ENCODE results near the gene ABTB2. TPM values are rescaled to one million over a fixed set of nuclear protein-coding genes. Genes with fewer than 3 reads are reported as not detected.

ABTB2 gene
- total and polyA plus RNA-seq, 2 experiments from 2014 or later, result 2.6 to 12.1 TPM

DNA sequence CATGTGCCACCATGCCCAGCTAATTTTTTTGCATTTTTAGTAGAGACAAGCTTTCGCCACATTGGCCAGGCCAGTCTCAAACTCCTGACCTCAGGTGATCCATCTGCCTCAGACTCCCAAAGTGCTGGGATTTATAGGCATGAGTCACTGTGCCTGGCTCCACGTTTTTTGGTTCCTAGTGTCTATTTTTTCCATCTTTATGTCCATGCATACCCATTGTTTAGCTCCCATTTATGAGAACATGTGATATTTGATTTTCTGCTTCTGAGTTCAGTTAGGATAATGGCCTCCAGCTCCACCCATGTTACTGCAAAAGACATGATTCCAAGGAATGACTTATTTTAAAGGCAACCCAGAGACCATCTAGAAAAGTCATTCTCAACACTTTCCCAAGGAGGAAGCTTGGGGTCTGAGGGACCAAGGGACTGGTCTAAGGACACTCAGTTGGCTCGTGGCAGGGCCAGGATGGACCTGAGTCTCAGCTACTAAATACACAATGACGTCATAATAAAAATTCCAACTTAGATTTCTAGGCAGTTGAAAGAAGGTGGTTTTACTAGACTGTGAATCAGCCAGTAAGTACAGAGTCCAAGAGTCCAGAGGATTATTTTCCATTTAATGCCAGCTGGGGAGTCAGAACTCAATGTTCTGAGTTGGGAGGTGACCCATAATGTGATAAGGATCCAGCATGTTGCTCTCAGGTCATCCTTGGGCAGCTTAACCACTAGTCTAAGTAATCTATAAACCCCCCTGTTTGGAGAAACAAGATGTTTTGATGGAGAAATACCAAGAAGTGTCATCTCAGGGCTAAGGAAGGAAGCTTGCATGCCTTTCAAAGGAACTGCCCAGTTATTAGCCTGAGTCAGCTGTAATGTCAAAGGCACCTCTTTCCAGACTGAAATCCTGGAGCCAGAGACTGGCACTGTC is 39.4 kb downstream of the ABTB2 start:
- no peak overlapping the region for H3K4me3 Mint-ChIP-seq
- Histone ChIP-seq H3K4me1 (ENCODE audit: insufficient read depth) (no peaks in the 10 kb centered on the region), H4K20me1 (replicated peaks; ENCODE audit: insufficient read depth) (no peaks in the 10 kb centered on the region), H3K27me3 (ENCODE audit: insufficient read depth) (no peaks in the 10 kb centered on the region), H3K4me3 (no peak overlapping the region), H3F3A (replicated peaks; ENCODE audit: low read depth) (no peaks in the 10 kb centered on the region), H3K79me2 (replicated peaks; ENCODE audit: insufficient read depth) (0 out of 2 replicates have a peak, but pooled peaks cover 4% of the 10 kb centered on the region), H3K4me2 (no peak overlapping the region), H3K27ac (ENCODE audit: low read depth) (0 out of 2 replicates have a peak overlapping the region, but pooled peaks have one; percentile 9), H3K36me3 (ENCODE audit: insufficient read depth) (no peaks in the 10 kb centered on the region), H2AFZ (no peak overlapping the region), H3K9me2 (ENCODE audit: insufficient read depth) (no peaks in the 10 kb centered on the region)
- DNase-seq (ENCODE audit: low spot score) (no peak), ATAC-seq (no peak)
- no peak overlapping the region for H3K27ac Mint-ChIP-seq
- TF ChIP-seq ZNF331 (CRISPR knock-in tag; IDR thresholded peaks at IDR 0.05; ENCODE audit: low read depth) (no peak), STAT1 (IDR thresholded peaks at IDR 0.05; ENCODE audit: unreplicated experiment) (no peak), ZNF462 (CRISPR knock-in tag; IDR thresholded peaks at IDR 0.05) (no peak), ZNF114 (CRISPR knock-in tag; IDR thresholded peaks at IDR 0.05) (no peak), EZH2phosphoT487 (IDR thresholded peaks at IDR 0.05; ENCODE audit: unreplicated experiment) (no peak), NANOG (IDR thresholded peaks at IDR 0.05; ENCODE audit: borderline replicate concordance) (no peak), JUNB (IDR thresholded peaks at IDR 0.05; ENCODE audit: unreplicated experiment) (no peak), POLR2AphosphoS5 (IDR thresholded peaks at IDR 0.05; ENCODE audit: low read depth) (no peak), CREB1 (CRISPR knock-in tag; IDR thresholded peaks at IDR 0.05; ENCODE audit: low read depth) (no peak), EZH2 (IDR thresholded peaks at IDR 0.05; ENCODE audit: low read depth, unreplicated experiment) (no peak)
- TF ChIP-seq, protein P1, sequence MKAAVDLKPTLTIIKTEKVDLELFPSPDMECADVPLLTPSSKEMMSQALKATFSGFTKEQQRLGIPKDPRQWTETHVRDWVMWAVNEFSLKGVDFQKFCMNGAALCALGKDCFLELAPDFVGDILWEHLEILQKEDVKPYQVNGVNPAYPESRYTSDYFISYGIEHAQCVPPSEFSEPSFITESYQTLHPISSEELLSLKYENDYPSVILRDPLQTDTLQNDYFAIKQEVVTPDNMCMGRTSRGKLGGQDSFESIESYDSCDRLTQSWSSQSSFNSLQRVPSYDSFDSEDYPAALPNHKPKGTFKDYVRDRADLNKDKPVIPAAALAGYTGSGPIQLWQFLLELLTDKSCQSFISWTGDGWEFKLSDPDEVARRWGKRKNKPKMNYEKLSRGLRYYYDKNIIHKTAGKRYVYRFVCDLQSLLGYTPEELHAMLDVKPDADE (IDR thresholded peaks at IDR 0.05), result no peak
- TF ChIP-seq, protein P2, sequence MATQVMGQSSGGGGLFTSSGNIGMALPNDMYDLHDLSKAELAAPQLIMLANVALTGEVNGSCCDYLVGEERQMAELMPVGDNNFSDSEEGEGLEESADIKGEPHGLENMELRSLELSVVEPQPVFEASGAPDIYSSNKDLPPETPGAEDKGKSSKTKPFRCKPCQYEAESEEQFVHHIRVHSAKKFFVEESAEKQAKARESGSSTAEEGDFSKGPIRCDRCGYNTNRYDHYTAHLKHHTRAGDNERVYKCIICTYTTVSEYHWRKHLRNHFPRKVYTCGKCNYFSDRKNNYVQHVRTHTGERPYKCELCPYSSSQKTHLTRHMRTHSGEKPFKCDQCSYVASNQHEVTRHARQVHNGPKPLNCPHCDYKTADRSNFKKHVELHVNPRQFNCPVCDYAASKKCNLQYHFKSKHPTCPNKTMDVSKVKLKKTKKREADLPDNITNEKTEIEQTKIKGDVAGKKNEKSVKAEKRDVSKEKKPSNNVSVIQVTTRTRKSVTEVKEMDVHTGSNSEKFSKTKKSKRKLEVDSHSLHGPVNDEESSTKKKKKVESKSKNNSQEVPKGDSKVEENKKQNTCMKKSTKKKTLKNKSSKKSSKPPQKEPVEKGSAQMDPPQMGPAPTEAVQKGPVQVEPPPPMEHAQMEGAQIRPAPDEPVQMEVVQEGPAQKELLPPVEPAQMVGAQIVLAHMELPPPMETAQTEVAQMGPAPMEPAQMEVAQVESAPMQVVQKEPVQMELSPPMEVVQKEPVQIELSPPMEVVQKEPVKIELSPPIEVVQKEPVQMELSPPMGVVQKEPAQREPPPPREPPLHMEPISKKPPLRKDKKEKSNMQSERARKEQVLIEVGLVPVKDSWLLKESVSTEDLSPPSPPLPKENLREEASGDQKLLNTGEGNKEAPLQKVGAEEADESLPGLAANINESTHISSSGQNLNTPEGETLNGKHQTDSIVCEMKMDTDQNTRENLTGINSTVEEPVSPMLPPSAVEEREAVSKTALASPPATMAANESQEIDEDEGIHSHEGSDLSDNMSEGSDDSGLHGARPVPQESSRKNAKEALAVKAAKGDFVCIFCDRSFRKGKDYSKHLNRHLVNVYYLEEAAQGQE (IDR thresholded peaks at IDR 0.05; ENCODE audit: unreplicated experiment), result no peak
- TF ChIP-seq, protein P3, sequence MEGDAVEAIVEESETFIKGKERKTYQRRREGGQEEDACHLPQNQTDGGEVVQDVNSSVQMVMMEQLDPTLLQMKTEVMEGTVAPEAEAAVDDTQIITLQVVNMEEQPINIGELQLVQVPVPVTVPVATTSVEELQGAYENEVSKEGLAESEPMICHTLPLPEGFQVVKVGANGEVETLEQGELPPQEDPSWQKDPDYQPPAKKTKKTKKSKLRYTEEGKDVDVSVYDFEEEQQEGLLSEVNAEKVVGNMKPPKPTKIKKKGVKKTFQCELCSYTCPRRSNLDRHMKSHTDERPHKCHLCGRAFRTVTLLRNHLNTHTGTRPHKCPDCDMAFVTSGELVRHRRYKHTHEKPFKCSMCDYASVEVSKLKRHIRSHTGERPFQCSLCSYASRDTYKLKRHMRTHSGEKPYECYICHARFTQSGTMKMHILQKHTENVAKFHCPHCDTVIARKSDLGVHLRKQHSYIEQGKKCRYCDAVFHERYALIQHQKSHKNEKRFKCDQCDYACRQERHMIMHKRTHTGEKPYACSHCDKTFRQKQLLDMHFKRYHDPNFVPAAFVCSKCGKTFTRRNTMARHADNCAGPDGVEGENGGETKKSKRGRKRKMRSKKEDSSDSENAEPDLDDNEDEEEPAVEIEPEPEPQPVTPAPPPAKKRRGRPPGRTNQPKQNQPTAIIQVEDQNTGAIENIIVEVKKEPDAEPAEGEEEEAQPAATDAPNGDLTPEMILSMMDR (conservative IDR thresholded peaks at IDR 0.05; ENCODE audit: low read depth in 2 of 2), result no peak
- H3K27me3 Mint-ChIP-seq (ENCODE audit: insufficient read depth, low read depth, poor library complexity), result peaks cover 6% of the 10 kb centered on the region
- no peaks in the 10 kb centered on the region; the same call in 2 of the 3 replicates for H3K36me3 Mint-ChIP-seq (ENCODE audit: low read depth)
- no peaks in the 10 kb centered on the region for H3K9me3 Mint-ChIP-seq
- H3K4me1 Mint-ChIP-seq, result peaks cover 10% of the 10 kb centered on the region; the same call in 2 of the 3 replicates

All from GM23338 (cell line).